WTC11 (cell line): Measurements from ENCODE around the gene COL4A2.

Source experiments
- MAX ChIP-seq: sonication (generic); formaldehyde crosslinking; IDR thresholded peaks from 2 replicates; pipeline ENCODE4 v1.8.0; 2022; ENCODE audit warnings: mild to moderate bottlenecking, missing genetic modification reagents
- PREB ChIP-seq: sonication (generic); formaldehyde crosslinking; IDR thresholded peaks from 2 replicates; pipeline ENCODE4 v1.8.1; 2022; ENCODE audit warnings: mild to moderate bottlenecking, missing genetic modification reagents, moderate library complexity, borderline replicate concordance
- USF1 ChIP-seq: sonication (generic); formaldehyde crosslinking; IDR thresholded peaks from 2 replicates; pipeline ENCODE4 v1.8.0; 2022; ENCODE audit warnings: mild to moderate bottlenecking, missing genetic modification reagents

GRCh38 chr13:110269509-110270185, 37.4 kb upstream of the COL4A2 start:
- TF ChIP-seq USF1 (no peak), MAX (CRISPR knock-in tag) (no peak), PREB (CRISPR knock-in tag) (no peak)
